ENCODE data around the gene DYSF.

DYSF gene

DNA sequence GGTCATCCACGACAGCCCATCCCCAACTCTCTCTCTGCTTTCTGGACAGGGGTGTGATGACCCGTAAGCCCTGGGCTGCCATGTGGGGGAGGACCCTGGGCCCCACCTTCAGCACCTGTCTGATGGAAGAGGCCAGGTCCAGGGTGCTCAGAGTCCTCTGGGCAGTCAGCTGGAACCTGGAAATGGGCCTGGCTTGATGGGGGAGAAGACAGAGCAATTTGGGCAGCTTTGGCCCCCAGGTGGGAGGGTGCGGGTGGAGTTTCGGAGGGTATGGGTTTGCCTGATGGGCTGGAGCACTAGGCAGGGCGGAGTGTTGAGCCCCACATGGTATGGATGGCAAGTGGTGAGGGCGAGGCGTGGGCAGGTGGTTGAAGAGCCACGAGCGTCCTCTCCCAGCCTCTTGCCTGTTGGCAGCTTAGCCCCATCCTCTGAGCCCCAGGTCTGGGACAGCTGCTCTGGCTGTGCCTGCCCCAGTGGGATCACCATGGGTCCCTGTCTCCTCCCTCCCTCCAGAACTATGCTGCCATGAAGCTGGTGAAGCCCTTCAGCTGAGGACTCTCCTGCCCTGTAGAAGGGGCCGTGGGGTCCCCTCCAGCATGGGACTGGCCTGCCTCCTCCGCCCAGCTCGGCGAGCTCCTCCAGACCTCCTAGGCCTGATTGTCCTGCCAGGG is 232.7 kb downstream of the DYSF start:
- H3K4me3 ChIP-seq (replicated peaks; ENCODE audit: low read depth, low read length) = no peak overlapping the region
- DNase-seq (ENCODE audit: low read depth) = no peak
- TF ChIP-seq, protein P1, sequence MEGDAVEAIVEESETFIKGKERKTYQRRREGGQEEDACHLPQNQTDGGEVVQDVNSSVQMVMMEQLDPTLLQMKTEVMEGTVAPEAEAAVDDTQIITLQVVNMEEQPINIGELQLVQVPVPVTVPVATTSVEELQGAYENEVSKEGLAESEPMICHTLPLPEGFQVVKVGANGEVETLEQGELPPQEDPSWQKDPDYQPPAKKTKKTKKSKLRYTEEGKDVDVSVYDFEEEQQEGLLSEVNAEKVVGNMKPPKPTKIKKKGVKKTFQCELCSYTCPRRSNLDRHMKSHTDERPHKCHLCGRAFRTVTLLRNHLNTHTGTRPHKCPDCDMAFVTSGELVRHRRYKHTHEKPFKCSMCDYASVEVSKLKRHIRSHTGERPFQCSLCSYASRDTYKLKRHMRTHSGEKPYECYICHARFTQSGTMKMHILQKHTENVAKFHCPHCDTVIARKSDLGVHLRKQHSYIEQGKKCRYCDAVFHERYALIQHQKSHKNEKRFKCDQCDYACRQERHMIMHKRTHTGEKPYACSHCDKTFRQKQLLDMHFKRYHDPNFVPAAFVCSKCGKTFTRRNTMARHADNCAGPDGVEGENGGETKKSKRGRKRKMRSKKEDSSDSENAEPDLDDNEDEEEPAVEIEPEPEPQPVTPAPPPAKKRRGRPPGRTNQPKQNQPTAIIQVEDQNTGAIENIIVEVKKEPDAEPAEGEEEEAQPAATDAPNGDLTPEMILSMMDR (IDR thresholded peaks at IDR 0.05; ENCODE audit: low read length, missing control alignments) = no peak

DNA sequence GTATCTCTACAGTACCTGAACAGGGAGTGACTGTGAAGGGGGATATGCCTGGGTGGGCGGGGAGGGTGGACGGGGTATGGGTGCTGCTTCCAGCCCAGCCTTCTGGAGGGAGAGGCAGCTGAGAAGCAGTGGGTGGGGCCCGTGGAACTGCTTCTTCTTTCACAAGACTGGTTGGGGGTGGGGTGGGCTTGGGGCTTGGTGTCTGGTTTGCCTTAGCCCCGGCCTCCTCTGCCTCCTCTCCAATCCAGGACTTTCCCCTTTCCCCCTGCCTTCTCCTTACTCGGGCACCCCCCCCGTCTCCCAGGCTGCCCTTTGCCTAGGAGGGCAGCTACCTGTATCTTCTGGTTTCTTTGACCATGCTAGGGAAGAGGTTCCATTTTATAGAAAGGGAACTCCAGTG is 233.4 kb downstream of the DYSF start:
- TF ChIP-seq, protein P1 (IDR thresholded peaks at IDR 0.05; ENCODE audit: low read length, missing control alignments) = no peak
- DNase-seq (ENCODE audit: low read depth) = no peak
- no peak overlapping the region for H3K4me3 ChIP-seq (replicated peaks; ENCODE audit: low read depth, low read length)

DNA sequence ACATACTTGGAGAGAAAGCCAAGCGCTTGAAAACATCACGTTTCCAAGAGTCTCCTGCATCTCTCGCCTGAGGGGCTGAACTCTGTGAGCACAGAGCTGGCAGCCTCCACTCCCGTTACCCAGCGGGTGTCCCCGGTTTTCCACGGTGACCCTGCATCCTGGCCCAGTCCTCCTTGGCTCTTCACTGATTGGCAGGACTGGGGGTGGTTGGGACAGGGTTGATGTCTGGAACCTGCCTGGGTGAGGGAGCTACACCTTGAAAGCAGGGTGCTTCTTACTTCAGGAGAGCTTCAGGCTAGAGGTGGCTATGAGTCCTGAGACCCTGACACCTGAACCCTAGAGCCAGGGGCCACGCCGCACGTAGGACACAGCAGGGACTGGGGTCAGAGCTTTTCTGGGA is 234.1 kb downstream of the DYSF start:
- TF ChIP-seq, protein P1 (IDR thresholded peaks at IDR 0.05; ENCODE audit: low read length, missing control alignments) = no peak
- no peak overlapping the region for H3K4me3 ChIP-seq (replicated peaks; ENCODE audit: low read depth, low read length)
- DNase-seq (ENCODE audit: low read depth) = no peak

DNA sequence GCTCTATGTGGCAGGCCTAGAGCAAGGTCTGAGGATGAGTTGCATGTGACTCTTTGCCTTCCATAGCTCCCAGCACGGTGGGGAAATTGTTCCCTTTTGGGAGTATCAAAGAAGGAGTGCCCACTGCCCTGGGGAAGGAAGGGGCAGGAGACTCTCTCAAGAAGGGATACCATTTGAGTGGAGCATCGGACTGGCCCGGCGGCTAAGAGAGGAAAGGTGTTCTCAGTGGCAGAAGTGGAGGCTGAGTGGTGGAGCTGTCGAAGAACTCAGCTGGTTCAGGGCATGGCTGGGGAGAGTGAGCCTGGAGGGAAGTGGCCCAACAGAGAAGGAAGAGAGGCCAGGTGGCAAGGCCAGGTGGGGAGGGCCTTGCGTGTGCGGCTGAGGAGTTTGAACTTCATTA is 235.2 kb downstream of the DYSF start:
- TF ChIP-seq, protein P1 (IDR thresholded peaks at IDR 0.05; ENCODE audit: low read length, missing control alignments) = no peak
- no peak overlapping the region for H3K4me3 ChIP-seq (replicated peaks; ENCODE audit: low read depth, low read length)
- no peak for DNase-seq (ENCODE audit: low read depth)

DNA sequence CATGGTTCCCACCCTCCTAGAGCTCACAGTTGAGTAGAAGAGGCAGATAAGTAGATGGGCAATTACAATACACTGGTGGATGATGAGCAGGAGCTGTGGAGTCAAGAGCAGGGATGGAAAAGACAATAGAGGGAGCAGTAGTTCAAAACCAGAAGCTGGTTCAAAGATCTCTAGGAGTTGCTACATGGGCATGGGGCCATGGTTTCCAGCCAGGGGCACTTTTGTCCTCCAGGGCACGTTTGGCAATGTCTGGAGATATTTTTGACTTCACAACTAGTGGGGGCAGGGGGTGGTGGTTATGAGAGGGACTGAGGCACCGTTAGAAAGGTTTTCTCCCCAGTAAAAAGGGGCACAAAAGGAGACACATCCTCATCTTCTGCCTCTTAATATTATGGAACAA is 236.0 kb downstream of the DYSF start:
- TF ChIP-seq, protein P1 (IDR thresholded peaks at IDR 0.05; ENCODE audit: low read length, missing control alignments) = no peak
- H3K4me3 ChIP-seq (replicated peaks; ENCODE audit: low read depth, low read length) = no peak overlapping the region
- no peak for DNase-seq (ENCODE audit: low read depth)

DNA sequence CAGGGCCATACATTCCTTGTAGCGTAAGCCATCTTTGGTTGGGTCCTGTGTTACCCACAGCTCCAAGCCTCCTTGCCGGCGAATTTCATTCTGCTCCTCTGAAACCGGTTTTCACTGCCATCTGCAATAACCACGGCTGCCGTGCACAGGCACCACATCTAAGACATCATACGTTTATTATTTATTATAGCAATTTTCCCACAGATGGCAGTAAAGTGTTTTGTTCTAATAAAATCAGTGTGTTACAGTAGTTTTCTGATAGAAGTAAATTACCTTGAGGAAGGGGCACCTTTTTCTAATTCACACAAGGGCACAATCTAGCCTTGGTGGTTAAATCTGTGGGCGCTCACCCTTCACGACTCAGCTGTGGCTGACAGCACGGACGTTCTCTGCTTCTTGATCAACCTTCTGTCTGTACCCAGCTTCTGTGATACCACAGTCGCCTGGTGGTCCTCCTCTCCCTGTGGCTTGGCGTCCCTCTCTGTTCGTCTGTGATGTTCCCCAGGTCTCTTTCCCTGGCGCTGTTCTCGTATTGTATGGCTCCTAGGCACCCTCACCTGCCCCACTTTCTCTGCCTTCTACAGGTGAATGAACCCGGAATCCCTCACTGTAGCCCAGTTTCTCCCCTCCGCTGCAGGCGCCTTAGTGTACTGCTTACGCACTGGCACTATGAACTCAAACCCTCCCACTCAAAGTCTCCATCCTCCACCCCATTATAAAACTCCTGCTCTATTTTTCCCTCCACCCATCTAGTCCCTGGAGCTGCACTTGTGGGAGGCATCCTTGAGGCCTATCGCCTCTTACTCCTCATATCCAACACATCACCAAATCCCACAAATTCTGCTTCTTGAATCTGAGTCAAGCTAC is 236.8 kb downstream of the DYSF start:
- no peak overlapping the region for H3K4me3 ChIP-seq (replicated peaks; ENCODE audit: low read depth, low read length)
- TF ChIP-seq, protein P1 (IDR thresholded peaks at IDR 0.05; ENCODE audit: low read length, missing control alignments) = no peak
- DNase-seq (ENCODE audit: low read depth) = no peak
